ENCODE data around the gene NKX6-2. TPM values are rescaled to one million over a fixed set of nuclear protein-coding genes. Genes with fewer than 3 reads are reported as not detected.
"Not testable (repeated sequence)": the region's sequence is repeated elsewhere in the genome, so short reads cannot be mapped to it uniquely, and the experiment has no call there.

NKX6-2 gene
- total and polyA plus RNA-seq, 10 of the 15 experiments (the other 5 are each of a cell fraction or from before 2014, with no cell fraction given), result 0.45 to 1.8 TPM; not detected in 8

DNA sequence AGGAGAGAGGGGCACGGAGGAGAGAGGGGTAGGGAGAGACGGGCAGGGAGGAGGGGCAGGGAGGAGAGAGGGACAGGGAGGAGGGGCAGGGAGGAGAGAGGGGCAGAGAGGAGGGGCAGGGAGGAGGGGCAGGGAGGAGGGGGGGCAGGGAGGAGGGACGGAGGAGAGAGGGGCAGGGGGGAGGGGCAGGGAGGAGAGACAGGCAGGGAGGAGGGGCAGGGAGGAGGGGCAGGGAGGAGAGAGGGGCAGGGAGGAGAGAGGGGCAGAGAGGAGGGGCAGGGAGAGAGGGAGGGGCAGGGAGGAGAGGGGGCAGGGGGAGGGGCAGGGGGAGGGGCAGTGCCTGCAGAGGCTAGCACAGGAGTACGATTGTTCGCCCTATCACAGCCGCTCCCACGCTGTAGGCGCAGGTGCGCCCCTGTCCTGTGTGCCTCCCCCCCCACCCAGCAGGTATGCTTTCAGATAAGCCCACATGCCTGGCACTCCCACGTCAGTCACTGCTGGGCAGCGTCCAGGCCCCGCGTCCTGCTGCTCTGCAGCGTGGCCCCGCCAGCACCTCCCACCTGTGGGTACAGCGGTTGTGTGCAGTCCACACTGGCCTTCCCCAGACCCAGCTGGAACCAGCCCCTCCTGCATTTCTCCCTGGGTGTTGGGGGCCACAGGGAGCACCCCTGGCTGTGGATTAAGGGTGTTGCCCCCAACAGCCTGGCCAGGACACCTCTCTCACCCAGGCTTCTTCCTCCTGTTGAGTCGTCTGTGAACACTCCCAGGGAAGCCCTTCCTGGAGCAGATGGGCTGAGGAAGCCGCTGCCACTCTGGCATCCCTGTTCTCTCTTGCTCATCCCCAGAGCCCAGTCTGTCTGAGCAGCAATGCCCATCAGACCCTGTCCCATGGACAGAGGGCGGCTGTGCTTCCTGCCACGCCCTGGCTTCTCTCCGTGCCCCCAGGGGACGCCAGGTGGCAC lies 10.8 kb downstream of the NKX6-2 start (continued):
- TF ChIP-seq, protein P1, sequence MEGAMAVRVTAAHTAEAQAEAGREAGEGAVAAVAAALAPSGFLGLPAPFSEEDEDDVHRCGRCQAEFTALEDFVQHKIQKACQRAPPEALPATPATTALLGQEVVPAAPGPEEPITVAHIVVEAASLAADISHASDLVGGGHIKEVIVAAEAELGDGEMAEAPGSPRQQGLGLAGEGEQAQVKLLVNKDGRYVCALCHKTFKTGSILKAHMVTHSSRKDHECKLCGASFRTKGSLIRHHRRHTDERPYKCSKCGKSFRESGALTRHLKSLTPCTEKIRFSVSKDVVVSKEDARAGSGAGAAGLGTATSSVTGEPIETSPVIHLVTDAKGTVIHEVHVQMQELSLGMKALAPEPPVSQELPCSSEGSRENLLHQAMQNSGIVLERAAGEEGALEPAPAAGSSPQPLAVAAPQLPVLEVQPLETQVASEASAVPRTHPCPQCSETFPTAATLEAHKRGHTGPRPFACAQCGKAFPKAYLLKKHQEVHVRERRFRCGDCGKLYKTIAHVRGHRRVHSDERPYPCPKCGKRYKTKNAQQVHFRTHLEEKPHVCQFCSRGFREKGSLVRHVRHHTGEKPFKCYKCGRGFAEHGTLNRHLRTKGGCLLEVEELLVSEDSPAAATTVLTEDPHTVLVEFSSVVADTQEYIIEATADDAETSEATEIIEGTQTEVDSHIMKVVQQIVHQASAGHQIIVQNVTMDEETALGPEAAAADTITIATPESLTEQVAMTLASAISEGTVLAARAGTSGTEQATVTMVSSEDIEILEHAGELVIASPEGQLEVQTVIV (IDR thresholded peaks at IDR 0.05; ENCODE audit: borderline replicate concordance, partially characterized antibody), result no peak
- no peak for TF ChIP-seq BCL3 (IDR thresholded peaks at IDR 0.05; ENCODE audit: borderline replicate concordance, insufficient read depth, low read depth, low read length, poor library complexity, severe bottlenecking)
- TF ChIP-seq SRF (IDR thresholded peaks at IDR 0.05; ENCODE audit: low read depth in 2 of 2, low read length in 2 of 2), result no peak

DNA sequence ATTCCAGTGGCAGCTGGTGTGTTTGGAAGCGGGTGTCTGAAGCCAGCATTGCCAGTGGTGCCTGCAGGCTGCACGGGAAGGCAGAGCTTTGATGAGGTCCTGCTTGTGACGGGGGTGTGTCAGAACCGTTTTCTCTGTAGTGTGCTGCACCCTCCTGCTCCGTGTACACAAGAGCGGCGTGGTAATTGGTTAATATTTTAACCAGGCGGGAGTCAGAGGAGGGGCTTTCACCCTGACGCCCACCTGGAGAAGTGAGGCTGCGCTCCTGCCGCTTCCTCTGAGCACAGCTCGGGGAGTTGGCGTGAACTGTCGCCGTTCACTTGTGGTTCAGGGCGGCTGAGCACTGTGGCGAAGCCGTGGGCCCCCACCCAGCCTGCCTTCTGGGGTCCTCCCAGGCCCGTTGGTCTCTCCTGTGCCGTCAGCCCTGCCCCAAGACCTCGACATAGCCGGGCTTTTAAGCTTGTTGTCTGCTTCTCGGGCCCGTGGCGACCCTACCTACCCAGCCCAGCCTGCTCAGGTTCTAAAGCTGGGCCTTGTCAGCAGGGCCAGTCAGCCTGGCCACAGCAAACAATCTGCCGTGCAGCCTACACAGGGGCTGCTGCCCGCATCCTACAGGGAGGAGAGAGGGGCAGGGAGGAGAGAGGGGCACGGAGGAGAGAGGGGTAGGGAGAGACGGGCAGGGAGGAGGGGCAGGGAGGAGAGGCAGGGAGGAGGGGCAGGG lies 11.6 kb downstream of the NKX6-2 start:
- DNase-seq (ENCODE audit: low read depth, low spot score), result no peak
- H3K36me3 ChIP-seq (ENCODE audit: control insufficient read depth in 2 of 2, insufficient read depth in 2 of 2, low read length in 1 of 2), result no peaks in the 10 kb centered on the region; a peak in 1 of 4 replicates
- CTCF ChIA-PET, result no interaction called here
- ATAC-seq, result no peak
- H3K27ac ChIP-seq (ENCODE audit: control insufficient read depth, insufficient read depth), result no peak overlapping the region
- in situ Hi-C loops (cut with MboI) (no loop called here), intact Hi-C loops (cut with micrococcal nuclease; ENCODE audit: unreplicated experiment) (no loop called here)
- no peak overlapping the region for H2AFZ ChIP-seq (ENCODE audit: control insufficient read depth, low read depth, low read length)
- H3K27me3 ChIP-seq (replicated peaks in 1 of 2; ENCODE audit: control insufficient read depth in 2 of 2, insufficient read depth in 2 of 2, low read length in 1 of 2), result no peaks in the 10 kb centered on the region
- no peak overlapping the region for H3K9ac ChIP-seq (ENCODE audit: control insufficient read depth, insufficient read depth, low read length)
- POLR2A ChIA-PET, result no interaction called here
- TF ChIP-seq NBN (IDR thresholded peaks at IDR 0.05), result no peak
- TF ChIP-seq SUZ12 (IDR thresholded peaks at IDR 0.05; ENCODE audit: unreplicated experiment), result no peak
- TF ChIP-seq ZSCAN29 (IDR thresholded peaks at IDR 0.05), result no peak
- TF ChIP-seq CBX5 (IDR thresholded peaks at IDR 0.05; ENCODE audit: low read depth), result no peak
- no peak for TF ChIP-seq NFYA (IDR thresholded peaks at IDR 0.05; ENCODE audit: borderline replicate concordance, low read depth, low read length)
- H3K4me1 ChIP-seq (ENCODE audit: control insufficient read depth, insufficient read depth, low read length), result no peaks in the 10 kb centered on the region
- BruUV-seq (replicated peaks), result no TSS peak
- H3K79me2 ChIP-seq (ENCODE audit: control insufficient read depth, insufficient read depth, low read length), result no peaks in the 10 kb centered on the region
- no peak overlapping the region for H3K4me3 ChIP-seq
- RAD21 ChIA-PET (ENCODE audit: unreplicated experiment), result no interaction called here
- FAIRE-seq, result no peak
- H3K9me3 ChIP-seq (replicated peaks; ENCODE audit: control insufficient read depth, insufficient read depth, low read length), result no peaks in the 10 kb centered on the region; the same call in 2 of the 3 replicates
- no peak overlapping the region for H3K4me2 ChIP-seq (ENCODE audit: control insufficient read depth, insufficient read depth)
- no peaks in the 10 kb centered on the region for H4K20me1 ChIP-seq (ENCODE audit: control insufficient read depth, insufficient read depth)
- WGBS (ENCODE audit: insufficient coverage, insufficient replicate concordance, low lambda C conversion rate, missing lambda C conversion rate), result 82% methylated on average over 27 of the region's 29 CpGs
- SMC1A ChIA-PET (ENCODE audit: uncharacterized antibody, unreplicated experiment), result no interaction called here

- WGBS (ENCODE audit: insufficient coverage, insufficient replicate concordance, low lambda C conversion rate, missing lambda C conversion rate), result 92% methylated on average over 20 of the region's 25 CpGs
- intact Hi-C loops (cut with micrococcal nuclease; ENCODE audit: unreplicated experiment); DNase-seq (ENCODE audit: low read depth, low spot score); H2AFZ ChIP-seq (ENCODE audit: control insufficient read depth, low read depth, low read length); in situ Hi-C loops (cut with MboI); H4K20me1 ChIP-seq (ENCODE audit: control insufficient read depth, insufficient read depth); H3K27me3 ChIP-seq (replicated peaks in 1 of 2; ENCODE audit: control insufficient read depth in 2 of 2, insufficient read depth in 2 of 2, low read length in 1 of 2); H3K36me3 ChIP-seq (ENCODE audit: control insufficient read depth in 2 of 2, insufficient read depth in 2 of 2, low read length in 1 of 2); ATAC-seq; POLR2A ChIA-PET; BruUV-seq (replicated peaks); H3K4me3 ChIP-seq; H3K27ac ChIP-seq (ENCODE audit: control insufficient read depth, insufficient read depth); CTCF ChIA-PET; H3K79me2 ChIP-seq (ENCODE audit: control insufficient read depth, insufficient read depth, low read length); H3K4me1 ChIP-seq (ENCODE audit: control insufficient read depth, insufficient read depth, low read length); SMC1A ChIA-PET (ENCODE audit: uncharacterized antibody, unreplicated experiment); H3K4me2 ChIP-seq (ENCODE audit: control insufficient read depth, insufficient read depth); H3K9ac ChIP-seq (ENCODE audit: control insufficient read depth, insufficient read depth, low read length); RAD21 ChIA-PET (ENCODE audit: unreplicated experiment); FAIRE-seq; H3K9me3 ChIP-seq (replicated peaks; ENCODE audit: control insufficient read depth, insufficient read depth, low read length): not testable (repeated sequence)
These were observed 13.1 kb downstream of the NKX6-2 start for GRCh38 chr10:132772816-132773215.

Data from GM12878 (cell line).